BLaER1 (cell line): ENCODE results near the gene GALNT15.

ENCODE experiments used
- H3K27ac ChIP-seq: shearing (Covaris generic); formaldehyde crosslinking; 2 replicates; pipeline ENCODE4 v1.8.1; 2022
- H3K27me3 ChIP-seq: shearing (Covaris generic); formaldehyde crosslinking; 2 replicates; pipeline ENCODE4 v1.8.1; 2022
- H3K36me3 ChIP-seq: shearing (Covaris generic); formaldehyde crosslinking; 2 replicates; pipeline ENCODE4 v1.8.1; 2022
- H3K4me1 ChIP-seq: shearing (Covaris generic); formaldehyde crosslinking; 2 replicates; pipeline ENCODE4 v1.8.1; 2022
- H3K4me2 ChIP-seq: shearing (Covaris generic); formaldehyde crosslinking; 2 replicates; pipeline ENCODE4 v1.8.1; 2022
- H3K4me3 ChIP-seq: shearing (Covaris generic); formaldehyde crosslinking; 2 replicates; pipeline ENCODE4 v1.8.1; 2022
- H3K9ac ChIP-seq: shearing (Covaris generic); formaldehyde crosslinking; 2 replicates; pipeline ENCODE4 v1.8.1; 2022
- H3K9me3 ChIP-seq: shearing (Covaris generic); formaldehyde crosslinking; 2 replicates; pipeline ENCODE4 v1.8.1; 2022
- H4K20me1 ChIP-seq: shearing (Covaris generic); formaldehyde crosslinking; 2 replicates; pipeline ENCODE4 v1.8.1; 2022
- Cebpa-rat ChIP-seq: shearing (Covaris generic); IDR thresholded peaks from 2 replicates; pipeline ENCODE4 v1.8.1; 2022

The GALNT15 gene

GRCh38 chr3:16272588-16272987 lies 98.1 kb downstream of the GALNT15 start:
- H3K36me3 ChIP-seq, result peaks cover 37% of the 10 kb centered on the region
- no peak for TF ChIP-seq Cebpa-rat

DNA sequence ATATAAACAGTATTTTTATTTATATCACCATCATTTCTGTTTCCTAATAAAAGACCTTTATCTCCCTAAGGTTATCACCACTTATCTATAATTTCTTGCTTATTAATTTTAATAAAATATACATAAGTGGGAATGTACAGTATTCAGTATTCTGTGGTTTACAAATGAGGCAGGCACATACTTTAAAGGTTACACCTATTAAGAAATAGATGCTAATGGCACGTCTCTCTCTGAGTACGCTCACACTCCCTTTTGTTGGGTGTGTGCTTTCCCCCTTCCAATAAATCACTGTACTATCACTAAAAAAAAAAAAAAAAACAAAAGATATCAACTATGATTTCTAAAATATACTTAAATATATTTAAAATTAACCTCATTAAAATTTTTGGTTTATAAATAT lies 99.4 kb downstream of the GALNT15 start:
- H3K36me3 ChIP-seq, result peaks cover 46% of the 10 kb centered on the region
- no peaks in the 10 kb centered on the region for H3K27me3 ChIP-seq
- no peaks in the 10 kb centered on the region for H3K9me3 ChIP-seq
- no peaks in the 10 kb centered on the region for H3K4me1 ChIP-seq
- H3K27ac ChIP-seq, result no peak overlapping the region
- no peak overlapping the region for H3K4me3 ChIP-seq
- no peak for TF ChIP-seq Cebpa-rat
- no peaks in the 10 kb centered on the region for H4K20me1 ChIP-seq
- no peak overlapping the region for H3K4me2 ChIP-seq
- no peak overlapping the region for H3K9ac ChIP-seq

More at GRCh38 chr3:16272588-16272987, 98.1 kb downstream of the GALNT15 start:
- H3K4me2 ChIP-seq, result no peak overlapping the region
- H3K9me3 ChIP-seq, result no peaks in the 10 kb centered on the region
- H3K27ac ChIP-seq, result no peak overlapping the region
- H3K27me3 ChIP-seq, result no peaks in the 10 kb centered on the region
- no peak overlapping the region for H3K9ac ChIP-seq
- H3K4me1 ChIP-seq, result no peaks in the 10 kb centered on the region
- H4K20me1 ChIP-seq, result 0 out of 2 replicates have a peak, but pooled peaks cover 4% of the 10 kb centered on the region
- no peak overlapping the region for H3K4me3 ChIP-seq

DNA sequence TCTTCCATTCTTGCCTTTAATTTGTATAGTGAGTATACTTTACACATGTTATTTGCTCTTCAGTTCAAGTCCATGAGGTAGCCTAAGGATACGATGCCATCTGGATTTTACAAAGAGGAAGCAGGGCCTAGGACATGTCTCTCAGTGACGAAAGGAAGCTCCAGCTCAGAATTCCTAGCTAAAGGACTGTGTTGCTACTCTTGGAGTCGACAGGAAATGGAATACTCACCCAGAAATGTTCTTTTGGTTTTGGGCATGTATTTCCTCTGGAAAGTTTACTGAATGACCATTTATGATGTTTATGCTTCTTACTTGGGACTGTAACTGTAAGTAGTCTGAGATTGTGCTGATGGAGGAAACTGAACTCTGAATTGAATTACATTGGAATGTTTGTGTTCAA lies 103.0 kb downstream of the GALNT15 start:
- H3K27me3 ChIP-seq, result no peaks in the 10 kb centered on the region
- no peak overlapping the region for H3K4me2 ChIP-seq
- H4K20me1 ChIP-seq, result no peaks in the 10 kb centered on the region
- no peak overlapping the region for H3K9ac ChIP-seq
- peaks cover 42% of the 10 kb centered on the region for H3K36me3 ChIP-seq
- H3K4me3 ChIP-seq, result no peak overlapping the region
- H3K27ac ChIP-seq, result no peak overlapping the region
- H3K9me3 ChIP-seq, result no peaks in the 10 kb centered on the region
- no peaks in the 10 kb centered on the region for H3K4me1 ChIP-seq
- TF ChIP-seq Cebpa-rat, result no peak

DNA sequence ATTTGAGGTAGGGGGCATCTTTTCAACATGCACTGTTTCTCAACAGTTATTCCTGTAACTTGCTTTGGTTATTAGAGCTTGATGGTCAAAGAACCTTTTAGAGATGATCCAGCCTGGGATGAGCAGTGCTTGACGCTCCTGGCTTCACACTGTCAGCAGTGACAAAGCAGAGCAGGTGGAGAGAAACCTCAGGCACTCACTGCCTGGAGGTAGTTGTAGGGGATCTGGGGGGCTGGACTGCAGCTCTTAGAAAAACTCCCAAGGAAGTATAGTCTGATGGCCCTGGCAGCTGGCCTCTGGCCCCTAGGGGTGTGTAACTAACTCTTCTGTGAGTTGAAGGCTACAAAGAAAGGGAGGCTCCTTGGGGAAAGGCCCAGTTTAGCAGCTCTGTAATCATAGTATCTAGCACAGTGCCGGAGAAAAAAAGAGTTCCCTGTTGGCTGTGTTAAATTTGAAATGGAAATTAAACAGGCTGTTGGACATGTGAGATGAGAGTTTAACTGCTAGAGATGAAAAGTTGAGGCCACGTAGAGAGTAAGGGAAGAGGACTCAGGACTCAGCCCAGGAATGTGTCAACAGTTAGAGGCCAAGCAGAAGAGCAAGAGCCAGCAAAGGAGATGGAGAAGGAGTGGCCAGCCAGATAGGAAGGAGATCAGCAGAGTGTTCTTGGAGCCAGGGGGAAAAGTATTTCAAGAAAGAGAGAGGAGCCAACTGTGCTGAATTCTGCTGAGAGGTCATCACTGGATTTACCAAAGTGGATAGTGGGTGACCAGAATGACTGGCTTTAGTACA lies 104.7 kb downstream of the GALNT15 start:
- Histone ChIP-seq H3K36me3 (peaks cover 53% of the 10 kb centered on the region), H3K4me2 (no peak overlapping the region), H3K4me1 (no peaks in the 10 kb centered on the region), H3K27me3 (no peaks in the 10 kb centered on the region), H4K20me1 (no peaks in the 10 kb centered on the region), H3K9me3 (no peaks in the 10 kb centered on the region), H3K4me3 (no peak overlapping the region), H3K27ac (no peak overlapping the region), H3K9ac (no peak overlapping the region)
- TF ChIP-seq Cebpa-rat, result no peak

- TF ChIP-seq Cebpa-rat, result no peak
- no peaks in the 10 kb centered on the region for H4K20me1 ChIP-seq
- H3K36me3 ChIP-seq, result peaks cover 51% of the 10 kb centered on the region
These were observed 106.2 kb downstream of the GALNT15 start for GRCh38 chr3:16280671-16281070.

More at GRCh38 chr3:16280671-16281070, 106.2 kb downstream of the GALNT15 start:
- H3K27me3 ChIP-seq, result no peaks in the 10 kb centered on the region
- no peak overlapping the region for H3K9ac ChIP-seq
- H3K4me2 ChIP-seq, result no peak overlapping the region
- no peaks in the 10 kb centered on the region for H3K9me3 ChIP-seq
- no peak overlapping the region for H3K27ac ChIP-seq
- no peak overlapping the region for H3K4me3 ChIP-seq
- no peaks in the 10 kb centered on the region for H3K4me1 ChIP-seq
